Lower lobe of right lung (tissue), 2 donors: ENCODE data around the gene UGT1A10. TPM values are rescaled to one million over a fixed set of nuclear protein-coding genes. Genes with fewer than 3 reads are reported as not detected.

Experiments
- ATAC-seq, 2 donors: fragments of 200-7000 bp; cut with Tn5 transposase; one replicate each; pipeline ENCODE4 v1.9.1; 2020 to 2022; ENCODE audit warnings: mild to moderate bottlenecking in 2 of 2, moderate library complexity in 2 of 2
- DNase-seq: peaks from one replicate; pipeline ENCODE4 v3.0.0-alpha.2; 2020
- H3K27ac ChIP-seq: fragments of 200-600 bp; one replicate; pipeline ENCODE4 v1.8.0; 2022
- H3K27me3 ChIP-seq: fragments of 200-600 bp; one replicate; pipeline ENCODE4 v1.8.0; 2022; ENCODE audit warnings: low read depth
- H3K36me3 ChIP-seq: fragments of 200-600 bp; one replicate; pipeline ENCODE4 v1.8.0; 2022; ENCODE audit warnings: mild to moderate bottlenecking
- H3K4me1 ChIP-seq: fragments of 200-600 bp; one replicate; pipeline ENCODE4 v1.8.0; 2022
- H3K4me3 ChIP-seq: fragments of 200-600 bp; one replicate; pipeline ENCODE4 v1.8.0; 2022; ENCODE audit warnings: mild to moderate bottlenecking
- H3K9me3 ChIP-seq: fragments of 200-600 bp; one replicate; pipeline ENCODE4 v1.8.0; 2022
- CTCF ChIP-seq: fragments of 200-600 bp; IDR thresholded peaks from one replicate; pipeline ENCODE4 v1.8.0; 2022; ENCODE audit warnings: antibody characterized with exemption, mild to moderate bottlenecking
- intact Hi-C: fragments of 100-400 bp; cut with DNase I; formaldehyde crosslinking; loops from one replicate; pipeline ENCODE4 v1.11.0; 2022
- total RNA-seq: library from RNA; stranded (reverse); fragmentation: NEBNext Ultra II Directional; extraction: Animal tissue kit (Norgen Biotek cat#: 25700); gene quantifications from one replicate; pipeline ENCODE4 v1.2.1, GENCODE V29; 2021
- donor health status: DM: no; HTN: yes; CAD: no; lungs with severe emphysema.

Gene UGT1A10
- total RNA-seq, 1 donor from 2014 or later = not detected

- intact Hi-C loops = no loop called here
These were observed 130.2 kb downstream of the UGT1A10 start for GRCh38 chr2:233766416-233766815.

GRCh38 chr2:233768076-233768475 lies 131.8 kb downstream of the UGT1A10 start:
- H3K4me3 ChIP-seq = no peak overlapping the region
- H3K4me1 ChIP-seq = no peaks in the 10 kb centered on the region
- peaks cover 4% of the 10 kb centered on the region for H3K27me3 ChIP-seq
- no peaks in the 10 kb centered on the region for H3K36me3 ChIP-seq
- H3K9me3 ChIP-seq = no peaks in the 10 kb centered on the region
- no peak overlapping the region for H3K27ac ChIP-seq
- ATAC-seq (no peak), DNase-seq (no peak)
- no peak for TF ChIP-seq CTCF
- intact Hi-C loops = no loop called here

More at GRCh38 chr2:233766416-233766815, 130.2 kb downstream of the UGT1A10 start:
- H3K36me3 ChIP-seq = no peaks in the 10 kb centered on the region
- H3K4me1 ChIP-seq = no peaks in the 10 kb centered on the region
- no peak overlapping the region for H3K4me3 ChIP-seq
- H3K27me3 ChIP-seq = peaks cover 5% of the 10 kb centered on the region
- no peak for TF ChIP-seq CTCF
- no peaks in the 10 kb centered on the region for H3K9me3 ChIP-seq
- no peak for ATAC-seq
- no peak overlapping the region for H3K27ac ChIP-seq
- no peak for DNase-seq

GRCh38 chr2:233769260-233769659 lies 133.0 kb downstream of the UGT1A10 start:
- H3K27me3 ChIP-seq = no peaks in the 10 kb centered on the region
- H3K4me1 ChIP-seq = no peaks in the 10 kb centered on the region
- no peak for TF ChIP-seq CTCF
- intact Hi-C loops = no loop called here
- no peaks in the 10 kb centered on the region for H3K36me3 ChIP-seq
- DNase-seq (no peak), ATAC-seq (no peak)
- H3K9me3 ChIP-seq = no peaks in the 10 kb centered on the region
- no peak overlapping the region for H3K4me3 ChIP-seq
- no peak overlapping the region for H3K27ac ChIP-seq

GRCh38 chr2:233772153-233772552 lies 135.9 kb downstream of the UGT1A10 start:
- no peak for TF ChIP-seq CTCF
- no peak overlapping the region for H3K4me3 ChIP-seq
- no peaks in the 10 kb centered on the region for H3K4me1 ChIP-seq
- no peak overlapping the region for H3K27ac ChIP-seq
- no peaks in the 10 kb centered on the region for H3K27me3 ChIP-seq
- ATAC-seq = no peak
- intact Hi-C loops = no loop called here
- DNase-seq = no peak
- no peaks in the 10 kb centered on the region for H3K9me3 ChIP-seq
- no peaks in the 10 kb centered on the region for H3K36me3 ChIP-seq

- H3K27ac ChIP-seq = no peak overlapping the region
- intact Hi-C loops = no loop called here
- H3K4me1 ChIP-seq = no peaks in the 10 kb centered on the region
- H3K9me3 ChIP-seq = no peaks in the 10 kb centered on the region
- no peak for DNase-seq
- no peaks in the 10 kb centered on the region for H3K36me3 ChIP-seq
- ATAC-seq = no peak
- H3K4me3 ChIP-seq = no peak overlapping the region
- H3K27me3 ChIP-seq = no peaks in the 10 kb centered on the region
- no peak for TF ChIP-seq CTCF
These were observed 136.3 kb downstream of the UGT1A10 start for GRCh38 chr2:233772583-233772982.

GRCh38 chr2:233773854-233774253 lies 137.6 kb downstream of the UGT1A10 start:
- intact Hi-C loops = no loop called here
- H3K4me3 ChIP-seq = no peak overlapping the region
- no peak for TF ChIP-seq CTCF
- no peak overlapping the region for H3K27ac ChIP-seq
- no peaks in the 10 kb centered on the region for H3K4me1 ChIP-seq
- H3K27me3 ChIP-seq = no peaks in the 10 kb centered on the region
- no peaks in the 10 kb centered on the region for H3K36me3 ChIP-seq
- no peaks in the 10 kb centered on the region for H3K9me3 ChIP-seq
- ATAC-seq (no peak), DNase-seq (no peak)
